H1 (cell line): ENCODE data around the gene KIR2DL1.
"Not testable (repeated sequence)": the region's sequence is repeated elsewhere in the genome, so short reads cannot be mapped to it uniquely, and the experiment has no call there.

Experiments used
- CHD1 ChIP-seq: IDR thresholded peaks from 2 replicates; pipeline ENCODE4 v1.6.1; 2012; ENCODE audit warnings: low read depth, low read length, improper control_type of control experiment
- CTCF ChIP-seq, 3 experiments: IDR thresholded peaks; 1 replicate in 2 of 3; 2 replicates in 1 of 3; pipeline versions ENCODE4 v1.5.1 to v1.6.1; 2011; ENCODE audit warnings: low read length in 3 of 3, mild to moderate bottlenecking in 3 of 3, inconsistent platforms in 2 of 3, low read depth in 1 of 3, moderate library complexity in 1 of 3; ENCODE audit not compliant: insufficient read depth in 1 of 3; ENCODE audit errors: control extremely low read depth in 1 of 3
- EZH2 ChIP-seq: fragments of 200-600 bp; sonication (generic); IDR thresholded peaks from 2 replicates; pipeline ENCODE4 v1.7.1; 2012; ENCODE audit warnings: low read depth, mild to moderate bottlenecking, moderate library complexity, low read length, inconsistent platforms; ENCODE audit not compliant: severe bottlenecking
- NRF1 ChIP-seq: IDR thresholded peaks from 2 replicates; pipeline ENCODE4 v1.6.1; 2011; ENCODE audit warnings: mild to moderate bottlenecking, low read depth, low read length, improper control_type of control experiment
- RBBP5 ChIP-seq: IDR thresholded peaks from 2 replicates; pipeline ENCODE4 v1.7.1; 2012; ENCODE audit warnings: low read depth, mild to moderate bottlenecking, inconsistent platforms, low read length, moderate library complexity, borderline replicate concordance
- TAF1 ChIP-seq: IDR thresholded peaks from 2 replicates; pipeline ENCODE4 v1.6.1; 2011; ENCODE audit warnings: mild to moderate bottlenecking, low read depth, low read length

GRCh38 chr19:54825326-54825725 lies 55.7 kb downstream of the KIR2DL1 start:
- not testable (repeated sequence) for TF ChIP-seq RBBP5; TAF1; EZH2; CHD1; NRF1; CTCF (IDR thresholded peaks at IDR 0.05; ENCODE audit: control extremely low read depth in 1 of 3, insufficient read depth in 1 of 3, low read depth in 1 of 3, low read length in 3 of 3)
